OCI-LY3 (cell line): Measurements from ENCODE around the gene ANK2.

Source experiments
- EZH2phosphoT487 ChIP-seq: fragments of 200-600 bp; shearing (Covaris generic); IDR thresholded peaks from 2 replicates; pipeline ENCODE4 v1.6.1; 2018; ENCODE audit warnings: antibody characterized with exemption, mixed run types, low read depth
- TF ChIP-seq, protein P1 (sequence below): fragments of 200-600, 300-600 bp; sonication (generic); IDR thresholded peaks from 2 replicates; pipeline ENCODE4 v1.5.1; 2014; ENCODE audit warnings: antibody characterized with exemption, low read length, low read depth

- TF ChIP-seq EZH2phosphoT487, result no peak
- TF ChIP-seq, protein P1, sequence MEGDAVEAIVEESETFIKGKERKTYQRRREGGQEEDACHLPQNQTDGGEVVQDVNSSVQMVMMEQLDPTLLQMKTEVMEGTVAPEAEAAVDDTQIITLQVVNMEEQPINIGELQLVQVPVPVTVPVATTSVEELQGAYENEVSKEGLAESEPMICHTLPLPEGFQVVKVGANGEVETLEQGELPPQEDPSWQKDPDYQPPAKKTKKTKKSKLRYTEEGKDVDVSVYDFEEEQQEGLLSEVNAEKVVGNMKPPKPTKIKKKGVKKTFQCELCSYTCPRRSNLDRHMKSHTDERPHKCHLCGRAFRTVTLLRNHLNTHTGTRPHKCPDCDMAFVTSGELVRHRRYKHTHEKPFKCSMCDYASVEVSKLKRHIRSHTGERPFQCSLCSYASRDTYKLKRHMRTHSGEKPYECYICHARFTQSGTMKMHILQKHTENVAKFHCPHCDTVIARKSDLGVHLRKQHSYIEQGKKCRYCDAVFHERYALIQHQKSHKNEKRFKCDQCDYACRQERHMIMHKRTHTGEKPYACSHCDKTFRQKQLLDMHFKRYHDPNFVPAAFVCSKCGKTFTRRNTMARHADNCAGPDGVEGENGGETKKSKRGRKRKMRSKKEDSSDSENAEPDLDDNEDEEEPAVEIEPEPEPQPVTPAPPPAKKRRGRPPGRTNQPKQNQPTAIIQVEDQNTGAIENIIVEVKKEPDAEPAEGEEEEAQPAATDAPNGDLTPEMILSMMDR, result peak; percentile 90
Observed at GRCh38 chr4:113278324-113278934, 229.0 kb downstream of the ANK2 start.
